Endothelial cell of umbilical vein (primary cell): Measurements from ENCODE around the gene AKT1.

Source experiments
- CTCF ChIP-seq, 2 donors: IDR thresholded peaks; 1 replicate in 1 of 2; 2 replicates in 1 of 2; pipeline ENCODE4 v1.5.1; 2011; ENCODE audit warnings: low read length in 2 of 2, mild to moderate bottlenecking in 2 of 2, moderate library complexity in 2 of 2, control low read depth in 1 of 2, inconsistent platforms in 1 of 2, low read depth in 1 of 2; ENCODE audit not compliant: insufficient read depth in 1 of 2; ENCODE audit errors: extremely low read depth in 1 of 2
- EZH2 ChIP-seq: IDR thresholded peaks from 2 replicates; pipeline ENCODE4 v1.6.1; 2012; ENCODE audit warnings: borderline replicate concordance, low read depth, mild to moderate bottlenecking, moderate library complexity, low read length, inconsistent platforms; ENCODE audit not compliant: severe bottlenecking
- FOS ChIP-seq: IDR thresholded peaks from 2 replicates; pipeline ENCODE4 v1.6.1; 2011; ENCODE audit warnings: mild to moderate bottlenecking, low read length, moderate library complexity, borderline replicate concordance; ENCODE audit not compliant: insufficient read depth
- GATA2 ChIP-seq: IDR thresholded peaks from 2 replicates; pipeline ENCODE4 v1.7.0; 2011; ENCODE audit warnings: low read depth, mild to moderate bottlenecking, moderate library complexity, mixed read lengths, low read length; ENCODE audit not compliant: insufficient read length, insufficient read depth
- JUN ChIP-seq: IDR thresholded peaks from 2 replicates; pipeline ENCODE4 v1.6.1; 2011; ENCODE audit warnings: borderline replicate concordance, low read depth; ENCODE audit not compliant: insufficient read length, insufficient read depth
- MYC ChIP-seq: IDR thresholded peaks from one replicate; pipeline ENCODE4 v1.6.1; 2011; ENCODE audit warnings: mild to moderate bottlenecking, low read depth, low read length
- POLR2A ChIP-seq: IDR thresholded peaks from 2 replicates; pipeline ENCODE4 v1.6.1; 2012; ENCODE audit warnings: low read depth, mild to moderate bottlenecking, control low read depth, low read length
- POLR2AphosphoS5 ChIP-seq: IDR thresholded peaks from 2 replicates; pipeline ENCODE4 v1.6.1; 2012; ENCODE audit warnings: low read depth, mild to moderate bottlenecking, control low read depth, low read length, moderate library complexity; ENCODE audit not compliant: insufficient read depth
- TF ChIP-seq, protein P1 (sequence below): IDR thresholded peaks from 2 replicates; pipeline ENCODE4 v1.6.1; 2011; ENCODE audit not compliant: insufficient read depth, insufficient read length

DNA sequence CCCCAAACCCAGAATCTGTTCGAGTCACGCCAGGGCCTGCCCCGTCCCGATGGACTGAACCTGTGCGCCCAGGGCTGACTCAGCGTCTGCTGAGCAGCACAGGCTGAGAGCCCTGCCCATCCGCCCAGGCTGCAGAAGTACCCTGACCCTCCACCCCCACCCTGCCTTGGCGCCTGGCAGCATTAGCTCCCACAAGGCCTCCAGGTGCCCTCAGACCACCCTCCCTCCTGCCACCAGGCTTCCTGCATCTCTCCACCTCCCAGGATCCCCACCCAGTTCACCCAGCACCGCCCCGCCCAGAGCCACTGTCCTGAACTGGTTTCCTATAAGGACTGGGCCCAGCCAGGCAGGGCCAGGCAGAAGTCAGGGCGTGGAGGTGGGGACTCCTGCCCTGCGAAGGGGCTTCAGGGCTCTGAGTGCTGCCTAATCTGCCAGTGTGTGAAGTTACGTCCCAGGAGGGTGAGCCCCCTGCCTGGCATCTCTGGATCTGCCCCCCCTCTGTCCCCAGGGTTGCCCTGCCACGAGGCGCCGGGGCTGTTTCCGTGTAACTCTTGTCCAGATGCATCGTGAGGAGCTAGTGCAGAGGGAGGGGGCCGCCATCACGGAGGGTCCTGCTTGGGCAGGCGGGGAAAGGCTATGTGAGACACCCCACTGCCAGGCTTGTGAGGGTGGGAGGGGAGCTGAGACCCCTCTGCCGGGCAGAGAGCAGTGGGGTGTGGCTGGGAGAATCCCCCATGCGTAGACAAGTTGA lies 62.4 kb downstream of the AKT1 start:
- TF ChIP-seq CTCF (IDR thresholded peaks at IDR 0.05; ENCODE audit: extremely low read depth in 1 of 2, insufficient read depth in 1 of 2, low read depth in 1 of 2, low read length in 2 of 2) (no peak), POLR2A (no peak), EZH2 (no peak), POLR2AphosphoS5 (no peak), FOS (no peak), MYC (no peak), GATA2 (no peak), JUN (no peak)
- TF ChIP-seq, protein P1, sequence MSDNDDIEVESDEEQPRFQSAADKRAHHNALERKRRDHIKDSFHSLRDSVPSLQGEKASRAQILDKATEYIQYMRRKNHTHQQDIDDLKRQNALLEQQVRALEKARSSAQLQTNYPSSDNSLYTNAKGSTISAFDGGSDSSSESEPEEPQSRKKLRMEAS, result no peak
